GM12874 (cell line): ENCODE results near the gene AUTS2.

Experiments
- TF ChIP-seq, protein P1 (sequence below): IDR thresholded peaks from 2 replicates; pipeline ENCODE4 v1.5.1; 2011; ENCODE audit warnings: low read depth, mild to moderate bottlenecking, control low read depth, low read length, moderate library complexity; ENCODE audit not compliant: insufficient read depth

Gene AUTS2

DNA sequence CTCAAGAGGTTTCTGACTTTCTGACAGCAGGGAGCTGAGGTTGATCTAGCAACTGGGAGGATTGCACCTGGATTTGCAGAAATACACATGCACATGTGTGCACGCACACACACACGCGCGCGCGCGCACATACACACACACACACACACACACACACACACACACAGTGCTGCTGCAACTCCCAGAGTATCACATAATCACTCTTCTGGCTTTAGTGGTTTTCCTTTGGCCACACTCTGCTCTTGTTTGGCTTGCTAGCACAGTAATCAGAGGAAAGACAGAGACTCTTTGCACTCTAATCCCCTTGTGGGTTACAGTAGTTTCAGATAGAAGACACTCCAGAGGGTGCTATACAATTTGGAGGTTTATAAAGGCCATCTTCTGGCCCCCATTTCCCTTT, 705.0 kb downstream of the AUTS2 start:
- TF ChIP-seq, protein P1, sequence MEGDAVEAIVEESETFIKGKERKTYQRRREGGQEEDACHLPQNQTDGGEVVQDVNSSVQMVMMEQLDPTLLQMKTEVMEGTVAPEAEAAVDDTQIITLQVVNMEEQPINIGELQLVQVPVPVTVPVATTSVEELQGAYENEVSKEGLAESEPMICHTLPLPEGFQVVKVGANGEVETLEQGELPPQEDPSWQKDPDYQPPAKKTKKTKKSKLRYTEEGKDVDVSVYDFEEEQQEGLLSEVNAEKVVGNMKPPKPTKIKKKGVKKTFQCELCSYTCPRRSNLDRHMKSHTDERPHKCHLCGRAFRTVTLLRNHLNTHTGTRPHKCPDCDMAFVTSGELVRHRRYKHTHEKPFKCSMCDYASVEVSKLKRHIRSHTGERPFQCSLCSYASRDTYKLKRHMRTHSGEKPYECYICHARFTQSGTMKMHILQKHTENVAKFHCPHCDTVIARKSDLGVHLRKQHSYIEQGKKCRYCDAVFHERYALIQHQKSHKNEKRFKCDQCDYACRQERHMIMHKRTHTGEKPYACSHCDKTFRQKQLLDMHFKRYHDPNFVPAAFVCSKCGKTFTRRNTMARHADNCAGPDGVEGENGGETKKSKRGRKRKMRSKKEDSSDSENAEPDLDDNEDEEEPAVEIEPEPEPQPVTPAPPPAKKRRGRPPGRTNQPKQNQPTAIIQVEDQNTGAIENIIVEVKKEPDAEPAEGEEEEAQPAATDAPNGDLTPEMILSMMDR = no peak

DNA sequence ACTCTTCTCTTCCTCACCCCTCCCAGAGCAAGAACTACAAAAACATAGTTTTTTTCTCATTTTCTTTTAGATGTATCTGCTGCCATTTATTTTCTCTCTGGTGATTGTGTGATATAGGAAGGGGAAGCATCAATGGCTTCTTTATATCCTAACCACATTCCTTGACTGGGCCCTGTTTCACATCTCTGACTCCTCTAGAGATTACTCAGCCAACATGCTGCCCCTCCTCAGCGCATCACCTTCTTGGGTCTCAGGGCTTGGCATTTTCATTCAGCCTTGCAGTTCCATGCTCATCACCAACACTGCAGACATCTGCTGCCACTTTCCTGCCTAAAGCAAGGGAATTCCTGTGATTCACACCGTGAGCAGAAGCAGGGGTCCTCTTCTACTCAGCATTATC, 705.5 kb downstream of the AUTS2 start:
- TF ChIP-seq, protein P1 = no peak

DNA sequence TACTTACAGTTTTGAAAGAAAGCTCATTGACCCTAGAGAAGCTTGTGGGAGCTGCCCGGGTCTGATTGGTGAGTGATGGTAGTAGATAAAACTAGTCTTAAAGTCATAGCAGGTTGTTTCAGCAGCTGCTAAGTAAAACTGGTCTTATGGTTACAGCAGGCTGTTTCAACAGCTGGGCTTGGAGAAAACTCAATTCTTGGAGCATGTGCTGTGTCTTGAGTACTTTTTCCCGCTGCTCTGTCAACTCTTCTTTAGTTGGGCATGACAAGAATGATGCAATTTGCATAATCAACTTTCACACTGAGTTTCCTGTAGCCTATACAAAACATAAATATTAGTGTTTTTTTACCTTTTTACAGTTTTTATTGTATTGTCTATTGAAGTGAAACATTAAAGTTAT, 707.9 kb downstream of the AUTS2 start:
- TF ChIP-seq, protein P1 = no peak

DNA sequence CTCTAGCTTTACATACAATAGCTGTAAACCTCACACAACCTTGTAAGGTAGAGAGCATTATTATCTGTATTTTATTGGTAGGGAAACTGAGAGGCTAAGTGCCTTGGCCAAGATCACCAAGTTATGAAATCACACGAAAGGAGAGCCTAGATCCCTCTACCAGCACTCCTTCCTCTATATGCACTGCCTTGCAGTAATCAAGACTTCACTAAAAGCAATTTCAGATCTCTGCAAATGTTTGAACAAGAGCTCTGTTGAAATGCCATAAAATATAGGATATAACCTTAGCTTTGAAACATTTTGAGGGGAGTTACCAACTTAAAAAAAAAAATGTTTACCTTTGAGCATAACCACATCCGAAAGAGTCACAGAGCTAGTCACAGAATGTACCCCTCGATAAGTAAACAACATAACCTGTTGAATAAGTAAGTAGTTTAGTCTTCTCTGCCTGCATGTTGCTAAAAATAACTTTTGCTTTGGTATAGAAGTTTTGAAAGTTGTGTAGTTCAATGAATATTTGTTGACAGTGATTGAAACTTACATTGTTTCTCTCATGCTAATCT, 709.4 kb downstream of the AUTS2 start:
- TF ChIP-seq, protein P1 = no peak

DNA sequence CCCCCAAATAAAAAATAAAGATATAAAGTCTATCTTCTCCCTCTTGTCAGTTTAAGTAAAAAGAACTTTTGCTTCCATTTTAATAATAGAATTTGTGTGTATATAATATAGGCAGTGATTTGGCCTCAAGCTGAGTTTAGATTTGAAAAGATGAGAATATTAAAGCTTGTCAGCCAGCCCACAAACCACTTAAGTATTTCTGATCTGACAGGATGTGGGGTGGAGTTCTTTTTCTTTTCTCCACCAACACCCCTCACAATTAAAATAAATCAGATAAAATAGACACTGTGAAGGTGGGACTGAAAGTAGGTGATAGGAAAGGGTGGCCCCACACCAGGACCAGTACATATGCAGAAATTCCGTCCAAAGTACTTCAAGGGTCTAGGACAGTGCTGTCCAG, 714.1 kb downstream of the AUTS2 start:
- TF ChIP-seq, protein P1 = no peak

DNA sequence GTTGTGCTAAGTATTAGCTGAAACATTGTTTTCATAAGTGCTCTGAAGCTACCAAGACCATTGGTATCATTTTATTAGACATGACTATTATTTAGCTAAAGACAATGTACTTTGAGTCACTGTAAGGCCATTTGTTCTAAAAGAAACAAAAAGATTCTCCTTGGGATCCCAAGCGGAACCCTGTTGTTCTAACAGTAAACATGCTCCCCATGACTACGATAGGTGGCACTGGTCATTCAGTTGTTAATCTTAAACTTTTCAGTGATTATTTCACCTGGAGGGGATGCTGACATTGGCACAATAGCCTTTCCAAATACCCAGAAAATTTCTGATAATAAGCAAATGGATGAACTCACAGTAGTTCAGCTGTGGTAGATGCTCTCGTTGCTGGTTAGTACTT, 715.0 kb downstream of the AUTS2 start:
- TF ChIP-seq, protein P1 = no peak

DNA sequence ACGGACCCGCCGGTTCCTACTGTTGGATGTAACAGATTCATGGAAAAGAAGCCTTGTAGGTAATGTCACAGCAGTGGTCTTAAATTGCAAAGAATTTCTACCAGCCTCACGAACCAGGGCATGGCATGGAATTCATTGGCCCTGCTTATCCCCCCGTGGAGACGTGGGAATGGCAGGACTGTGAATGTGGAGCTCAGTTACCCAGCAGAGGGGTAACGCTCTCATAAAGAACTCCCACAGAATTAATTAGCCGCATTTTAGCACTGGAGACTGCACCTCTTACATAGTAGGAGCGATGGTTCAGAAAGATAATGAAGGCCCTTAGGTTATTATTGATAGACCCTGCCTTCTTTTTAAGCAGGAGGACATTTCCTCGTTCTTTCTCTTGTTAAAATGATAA, 715.4 kb downstream of the AUTS2 start:
- TF ChIP-seq, protein P1 = no peak
